ENCODE data around the gene ZNF132. TPM values are rescaled to one million over a fixed set of nuclear protein-coding genes. Genes with fewer than 3 reads are reported as not detected.
"Not testable (repeated sequence)": the region's sequence is repeated elsewhere in the genome, so short reads cannot be mapped to it uniquely, and the experiment has no call there.

The ZNF132 gene
- polyA plus RNA-seq, 6 donors from 2014 or later = 2.1 to 3.8 (median 3.2) TPM; not detected in 1

DNA sequence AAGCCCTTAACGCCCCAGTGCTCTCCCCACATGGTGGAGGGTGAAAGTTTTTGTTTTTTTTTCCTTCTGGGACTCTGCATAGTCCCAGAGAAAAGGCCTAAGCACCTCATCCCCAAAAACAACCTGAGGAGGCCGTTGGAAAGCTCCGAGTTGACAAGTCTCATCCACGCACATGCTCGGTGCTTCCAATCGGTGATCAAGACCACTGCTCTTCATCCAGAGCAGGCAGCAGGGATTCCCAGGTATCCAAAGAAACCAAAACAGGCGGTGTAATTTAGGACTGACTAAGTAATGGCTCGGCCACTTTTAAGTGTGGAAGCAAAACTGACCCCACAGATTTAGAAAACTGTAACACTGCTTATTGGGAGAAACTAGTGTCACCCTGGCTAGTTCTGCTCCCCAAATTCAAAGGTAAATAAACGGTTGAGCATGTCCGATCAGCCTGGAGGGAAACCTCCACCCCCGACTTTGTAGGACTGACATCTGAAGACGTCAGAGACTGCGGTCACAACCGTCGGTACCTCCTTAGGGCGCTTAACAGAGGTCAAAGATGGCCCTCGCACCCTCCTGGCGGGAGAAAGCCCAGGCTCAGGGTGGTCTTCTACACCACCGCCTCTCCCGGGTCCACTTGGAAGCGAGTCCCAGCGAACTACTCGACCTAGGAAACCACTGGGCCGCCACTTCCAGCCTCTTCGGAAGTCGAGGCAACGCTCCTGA, 35.2 kb upstream of the ZNF132 start:
- no peaks in the 10 kb centered on the region for H3K9me3 Mint-ChIP-seq
- H3K36me3 Mint-ChIP-seq = no peaks in the 10 kb centered on the region
- DNase-seq = no peak
- H3K4me3 Mint-ChIP-seq = peak overlapping the region; percentile 83 to 98 (median 96)
- H3K27ac Mint-ChIP-seq = peak overlapping the region; percentile 95 to 99 (median 98)
- peak; percentile 18 to 32 for ATAC-seq (ENCODE audit: low read depth in 2 of 2)
- peaks cover 10 to 32% (median 13%) of the 10 kb centered on the region in 3 donors for H3K4me1 Mint-ChIP-seq
- H3K27me3 Mint-ChIP-seq = no peaks in the 10 kb centered on the region

- DNase-seq = no peak
- Mint-ChIP-seq H3K4me1 (peaks cover 13 to 32% (median 13%) of the 10 kb centered on the region in 3 donors), H3K27me3 (no peaks in the 10 kb centered on the region), H3K4me3 (peak overlapping the region in 6 of 8 donors; percentile 2 to 97 (median 80)), H3K36me3 (no peaks in the 10 kb centered on the region), H3K9me3 (no peaks in the 10 kb centered on the region), H3K27ac (peak overlapping the region in 4 of 6 donors; percentile 52 to 99 (median 92))
- ATAC-seq (ENCODE audit: low read depth in 2 of 2) = no peak
Measured at GRCh38 chr19:58474291-58474996, 34.5 kb upstream of the ZNF132 start.

DNA sequence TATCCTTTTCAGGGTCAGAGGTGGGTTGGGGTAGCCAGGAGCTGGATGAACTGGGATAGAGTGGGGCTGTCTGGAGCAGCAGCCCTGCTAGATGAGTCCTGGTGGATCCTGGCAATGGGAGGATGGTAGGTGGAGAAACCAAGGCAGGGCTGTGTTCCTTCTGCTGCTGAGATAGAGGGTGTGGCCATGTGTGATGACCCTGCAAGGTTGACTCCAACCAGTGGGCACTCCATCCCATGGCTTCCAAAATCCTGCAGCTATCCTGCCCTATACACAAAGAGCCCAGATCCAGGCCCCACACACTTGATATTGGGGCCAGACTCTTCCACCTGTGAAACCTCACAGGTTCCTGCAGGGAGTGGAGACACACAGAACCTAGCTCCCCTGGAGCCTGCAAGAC, 33.8 kb upstream of the ZNF132 start:
- ATAC-seq (ENCODE audit: low read depth in 2 of 2) (no peak), DNase-seq (no peak)
- Mint-ChIP-seq H3K4me1 (peaks cover 9 to 35% (median 14%) of the 10 kb centered on the region in 3 donors), H3K9me3 (no peaks in the 10 kb centered on the region), H3K4me3 (peak overlapping the region in 4 of 8 donors; percentile 41 to 97 (median 82)), H3K36me3 (no peaks in the 10 kb centered on the region), H3K27me3 (no peaks in the 10 kb centered on the region), H3K27ac (peak overlapping the region in 2 of 6 donors; percentile 19 to 95)

- peaks cover 19 to 40% (median 19%) of the 10 kb centered on the region in 3 donors for H3K4me1 Mint-ChIP-seq
- H3K27ac Mint-ChIP-seq = no peak overlapping the region
- H3K36me3 Mint-ChIP-seq = no peaks in the 10 kb centered on the region
- no peak for ATAC-seq (ENCODE audit: low read depth in 2 of 2)
- no peak overlapping the region for H3K4me3 Mint-ChIP-seq
- no peak for DNase-seq
- no peaks in the 10 kb centered on the region for H3K9me3 Mint-ChIP-seq
- H3K27me3 Mint-ChIP-seq = no peaks in the 10 kb centered on the region
Measured at GRCh38 chr19:58471736-58472135, 31.8 kb upstream of the ZNF132 start.

DNA sequence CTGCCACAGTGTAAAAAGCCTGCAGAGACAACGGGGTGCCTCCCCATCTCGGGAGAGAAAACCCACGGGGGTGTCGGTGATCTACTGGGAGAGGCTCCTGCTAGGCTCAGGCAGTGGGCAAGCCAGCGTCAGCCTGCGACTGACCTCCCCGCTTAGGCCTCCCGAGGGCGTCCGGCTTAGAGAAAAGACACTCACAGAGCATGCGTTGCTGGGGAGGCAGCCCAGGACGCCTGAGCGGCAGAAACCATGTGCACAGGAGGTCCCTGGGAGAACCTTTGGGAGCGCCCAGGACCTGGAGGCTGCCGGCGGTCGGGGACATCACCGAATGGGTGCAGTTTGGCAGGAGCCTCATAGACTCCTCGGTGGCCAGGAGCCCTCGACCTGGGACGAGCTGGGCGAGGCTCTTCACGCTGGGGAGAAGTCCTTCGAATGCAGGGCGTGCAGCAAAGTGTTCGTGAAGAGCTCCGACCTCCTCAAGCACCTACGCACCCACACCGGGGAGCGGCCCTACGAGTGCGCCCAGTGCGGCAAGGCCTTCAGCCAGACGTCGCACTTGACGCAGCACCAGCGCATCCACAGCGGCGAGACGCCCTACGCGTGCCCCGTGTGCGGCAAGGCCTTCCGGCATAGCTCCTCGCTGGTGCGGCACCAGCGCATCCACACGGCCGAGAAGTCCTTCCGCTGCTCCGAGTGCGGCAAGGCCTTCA, 31.0 kb upstream of the ZNF132 start:
- H3K27me3 Mint-ChIP-seq; DNase-seq; H3K36me3 Mint-ChIP-seq; H3K27ac Mint-ChIP-seq; H3K9me3 Mint-ChIP-seq; ATAC-seq (ENCODE audit: low read depth in 2 of 2): not testable (repeated sequence)
- Mint-ChIP-seq H3K4me3 (peak overlapping the region in 2 of 8 donors; percentile 51 to 82), H3K4me1 (peaks cover 19 to 44% (median 19%) of the 10 kb centered on the region in 3 donors)

- ATAC-seq (ENCODE audit: low read depth in 2 of 2) (no peak), DNase-seq (no peak)
- H3K27ac Mint-ChIP-seq = no peak overlapping the region
- no peaks in the 10 kb centered on the region for H3K27me3 Mint-ChIP-seq
- H3K9me3 Mint-ChIP-seq = no peaks in the 10 kb centered on the region
- H3K36me3 Mint-ChIP-seq = no peaks in the 10 kb centered on the region
- H3K4me1 Mint-ChIP-seq = peaks cover 19 to 40% (median 19%) of the 10 kb centered on the region in 3 donors
- H3K4me3 Mint-ChIP-seq = peak overlapping the region in 6 of 8 donors; percentile 5 to 94 (median 73)
Measured at GRCh38 chr19:58469241-58470013, 29.5 kb upstream of the ZNF132 start.

- ATAC-seq (ENCODE audit: low read depth in 2 of 2) (no peak), DNase-seq (no peak)
- no peaks in the 10 kb centered on the region for H3K27me3 Mint-ChIP-seq
- H3K36me3 Mint-ChIP-seq = no peaks in the 10 kb centered on the region
- peak overlapping the region; percentile 43 to 94 (median 86) for H3K4me3 Mint-ChIP-seq
- H3K27ac Mint-ChIP-seq = peak overlapping the region in 4 of 6 donors; percentile 57 to 86 (median 76)
- H3K9me3 Mint-ChIP-seq = no peaks in the 10 kb centered on the region
- H3K4me1 Mint-ChIP-seq = peaks cover 19 to 41% (median 19%) of the 10 kb centered on the region in 3 donors
Measured at GRCh38 chr19:58468216-58468839, 28.4 kb upstream of the ZNF132 start.

GRCh38 chr19:58466760-58467589, 27.0 kb upstream of the ZNF132 start, which contains the start of gene ZNF324:
Gene ZNF324 (plus strand): TSS chr19:58467080. CDS start chr19:58469186, 2,106 bp downstream.
- Mint-ChIP-seq H3K27ac (peak within 1 kb of the TSS; percentile 67 to 95 (median 80)), H3K36me3 (no peaks in the 10 kb centered on the region), H3K4me3 (peak within 1 kb of the TSS; percentile 84 to 94 (median 88)), H3K27me3 (no peaks in the 10 kb centered on the region), H3K9me3 (no peaks in the 10 kb centered on the region), H3K4me1 (peaks cover 19 to 41% (median 19%) of the 10 kb centered on the region in 3 donors)
- DNase-seq = peak; percentile 95
- peak; percentile 96 to 97 for ATAC-seq (ENCODE audit: low read depth in 2 of 2)

DNA sequence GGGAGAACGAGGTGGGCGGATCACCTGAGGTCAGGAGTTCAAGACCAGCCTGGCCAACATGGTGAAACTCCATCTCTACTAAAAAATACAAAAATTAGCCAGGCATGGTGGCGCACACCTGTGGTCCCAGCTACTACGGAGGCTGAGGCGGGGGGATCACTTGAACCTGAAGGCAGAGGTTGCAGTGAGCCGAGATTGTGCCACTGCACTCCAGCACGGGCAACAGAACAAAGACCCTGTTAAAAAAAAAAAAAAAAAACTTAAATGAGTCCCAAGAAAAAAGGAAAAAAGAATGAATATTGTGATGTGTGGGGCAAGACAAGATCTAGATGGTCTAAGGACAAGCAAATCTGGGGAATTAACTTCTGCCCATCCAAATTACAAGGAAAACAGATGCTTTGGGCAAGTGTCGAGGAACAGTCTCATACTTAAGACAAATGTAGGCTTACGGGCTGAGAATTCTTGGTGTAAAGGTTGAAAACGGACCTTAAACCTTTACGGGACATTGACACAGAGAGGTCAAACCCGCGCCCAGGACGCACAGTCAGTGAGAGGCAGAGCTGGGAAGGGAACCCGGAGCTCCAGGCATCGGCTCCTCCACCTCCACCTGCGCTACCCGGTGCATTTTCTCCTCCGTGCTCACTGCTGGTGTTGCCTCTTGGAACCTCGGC, 26.3 kb upstream of the ZNF132 start:
- peak; percentile 3 to 8 for ATAC-seq (ENCODE audit: low read depth in 2 of 2)
- Mint-ChIP-seq H3K27me3 (no peaks in the 10 kb centered on the region), H3K27ac (peak overlapping the region in 3 of 6 donors; percentile 74 to 91 (median 86)), H3K4me3 (peak overlapping the region; percentile 84 to 93 (median 88)), H3K4me1 (peaks cover 19 to 41% (median 19%) of the 10 kb centered on the region in 3 donors), H3K9me3 (no peaks in the 10 kb centered on the region), H3K36me3 (no peaks in the 10 kb centered on the region)
- no peak for DNase-seq

DNA sequence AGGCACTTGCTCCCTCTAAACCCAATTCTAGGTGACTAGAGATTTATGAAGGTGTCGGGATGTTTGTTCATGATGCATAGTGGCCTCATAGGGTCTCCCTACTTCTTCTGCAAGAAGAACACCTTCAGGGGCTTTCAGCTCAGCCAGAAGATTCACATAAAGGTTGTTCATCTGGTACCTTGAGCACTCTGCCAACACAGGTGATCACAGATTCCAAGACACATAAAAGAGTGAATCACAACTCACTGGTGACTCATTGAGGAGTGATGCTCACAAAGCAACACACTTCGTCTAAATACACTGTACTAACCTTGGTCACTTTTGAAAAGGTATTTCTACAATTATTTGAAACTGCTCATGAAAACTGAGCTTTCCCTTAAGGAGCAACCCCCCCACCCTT, 20.1 kb upstream of the ZNF132 start:
- peaks cover 0 to 13% of the 10 kb centered on the region in 2 donors for H3K36me3 Mint-ChIP-seq
- H3K27ac Mint-ChIP-seq = peak overlapping the region in 1 of 6 donors; percentile 32
- H3K4me3 Mint-ChIP-seq = no peak overlapping the region
- peaks cover 0 to 11% (median 4%) of the 10 kb centered on the region in 3 donors for H3K4me1 Mint-ChIP-seq
- DNase-seq (no peak), ATAC-seq (ENCODE audit: low read depth in 2 of 2) (no peak)
- no peaks in the 10 kb centered on the region for H3K27me3 Mint-ChIP-seq
- peaks cover 0 to 2% (median 0%) of the 10 kb centered on the region in 7 donors for H3K9me3 Mint-ChIP-seq

GRCh38 chr19:58456111-58456510, 16.2 kb upstream of the ZNF132 start:
- DNase-seq = no peak
- Mint-ChIP-seq H3K27ac (no peak overlapping the region), H3K36me3 (peaks cover 0 to 21% of the 10 kb centered on the region in 2 donors), H3K27me3 (no peaks in the 10 kb centered on the region), H3K9me3 (peaks cover 0 to 2% (median 0%) of the 10 kb centered on the region in 7 donors), H3K4me1 (peaks cover 12 to 16% (median 13%) of the 10 kb centered on the region in 3 donors), H3K4me3 (no peak overlapping the region)
- no peak for ATAC-seq (ENCODE audit: low read depth in 2 of 2)

Data from naive B cell (primary cell).